Peyer's patch (tissue), 4 donors: ENCODE measurements around the gene SLC39A7.

Experiments used
- CTCF ChIP-seq, 6 experiments: fragments of 450-650 bp in 4 of 6; fragments of 200-600 bp in 2 of 6; sonication (generic) in 1 of 6; IDR thresholded peaks; one replicate each; pipeline ENCODE4 v1.5.1; 2017 to 2019; ENCODE audit warnings: antibody characterized with exemption in 6 of 6, mild to moderate bottlenecking in 3 of 6, moderate library complexity in 1 of 6
- POLR2A ChIP-seq, 2 donors: fragments of 450-650 bp; IDR thresholded peaks; one replicate each; pipeline ENCODE4 v1.5.1; 2017; ENCODE audit warnings: antibody characterized with exemption in 2 of 2, mild to moderate bottlenecking in 2 of 2, moderate library complexity in 2 of 2

- TF ChIP-seq CTCF (IDR thresholded peaks at IDR 0.05) (no peak), POLR2A (IDR thresholded peaks at IDR 0.05) (no peak)
Observed at GRCh38 chr6:33206027-33206863, 5.6 kb downstream of the SLC39A7 start.
